HG03066 (cell line): ENCODE data around the gene MAML2.

ENCODE experiments used
- ATAC-seq: cut with Tn5 transposase; IDR thresholded peaks from one replicate; pipeline ENCODE4 v1.9.1; 2021; ENCODE audit warnings: low read depth; ENCODE audit not compliant: unreplicated experiment

The MAML2 gene

DNA sequence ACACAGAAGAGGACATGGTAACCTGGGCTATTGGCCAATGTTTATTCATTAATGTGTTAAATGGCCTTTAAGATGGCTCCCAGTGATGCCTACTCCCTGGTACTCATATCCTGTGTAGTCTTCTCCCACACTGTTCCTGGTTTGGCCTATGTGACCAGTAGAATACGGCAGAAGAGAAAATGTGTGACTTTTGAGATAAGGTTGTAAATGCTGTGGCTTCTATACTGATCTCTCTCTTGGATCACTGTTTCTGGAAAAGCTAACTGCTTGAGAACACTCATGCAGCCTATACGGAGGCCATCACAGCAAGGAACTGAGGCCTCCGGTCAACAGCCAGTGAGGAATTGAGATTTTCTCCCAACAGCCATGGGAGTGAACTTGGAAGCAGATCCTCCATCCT is 24.1 kb downstream of the MAML2 start:
- no peak for ATAC-seq

GRCh38 chr11:96318399-96318798 is 24.6 kb downstream of the MAML2 start:
- ATAC-seq = no peak

DNA sequence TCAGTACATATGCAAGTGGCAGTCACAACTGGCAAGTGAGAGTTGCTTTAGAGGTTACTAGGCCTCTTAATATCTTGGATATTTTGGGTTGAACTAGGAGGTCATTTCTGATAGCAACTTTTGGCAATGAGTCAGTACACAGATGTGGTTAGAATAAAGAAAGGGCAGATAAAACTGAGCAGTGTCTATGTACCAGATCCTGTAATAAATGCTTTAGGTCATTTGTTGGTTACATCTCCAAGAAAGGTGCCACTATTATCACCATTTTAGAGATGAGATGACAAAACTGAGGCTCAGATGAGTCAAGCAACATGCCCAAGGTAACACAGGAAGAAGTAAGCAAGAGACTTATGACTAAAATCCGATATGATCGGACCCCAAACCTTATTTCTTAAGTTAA is 25.0 kb downstream of the MAML2 start:
- ATAC-seq = no peak

DNA sequence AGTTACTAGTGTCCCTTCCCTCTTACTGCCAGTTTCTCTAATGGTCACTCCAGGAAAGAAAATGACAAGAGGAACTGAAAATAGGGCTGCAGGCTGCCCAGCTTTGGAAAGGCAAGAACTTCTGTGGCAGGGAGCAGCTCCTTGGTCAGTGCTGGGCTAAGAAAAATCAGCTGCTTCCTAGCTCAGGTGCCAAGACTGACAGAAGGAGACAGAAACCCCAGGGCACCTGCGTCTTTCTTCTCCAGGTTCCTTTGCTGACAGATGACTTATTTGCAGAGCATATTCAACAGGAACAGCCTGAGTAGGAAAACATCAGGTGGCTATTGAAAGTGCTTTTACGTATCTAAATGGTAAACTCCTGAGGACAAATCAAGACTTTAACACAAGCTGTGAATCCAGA is 25.4 kb downstream of the MAML2 start:
- no peak for ATAC-seq

DNA sequence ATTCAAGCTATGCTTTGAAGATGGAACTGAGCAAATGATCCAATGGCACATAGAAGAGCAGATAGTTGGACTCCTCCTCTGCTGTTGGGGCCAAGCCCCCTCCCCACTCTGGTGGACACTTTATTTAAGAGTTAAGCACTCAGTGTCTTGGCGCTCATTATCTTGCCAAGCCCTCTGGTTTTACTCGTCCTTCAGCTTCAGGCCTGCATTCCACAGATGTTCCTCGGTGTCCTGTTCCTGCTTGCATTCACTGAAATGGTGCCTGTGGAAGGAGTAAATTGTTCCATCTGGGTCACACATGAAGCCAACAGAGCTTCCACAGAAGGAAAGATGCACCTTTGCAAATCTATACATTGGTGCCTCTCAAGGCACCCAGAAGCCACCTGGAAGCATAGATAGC is 26.1 kb downstream of the MAML2 start:
- no peak for ATAC-seq

DNA sequence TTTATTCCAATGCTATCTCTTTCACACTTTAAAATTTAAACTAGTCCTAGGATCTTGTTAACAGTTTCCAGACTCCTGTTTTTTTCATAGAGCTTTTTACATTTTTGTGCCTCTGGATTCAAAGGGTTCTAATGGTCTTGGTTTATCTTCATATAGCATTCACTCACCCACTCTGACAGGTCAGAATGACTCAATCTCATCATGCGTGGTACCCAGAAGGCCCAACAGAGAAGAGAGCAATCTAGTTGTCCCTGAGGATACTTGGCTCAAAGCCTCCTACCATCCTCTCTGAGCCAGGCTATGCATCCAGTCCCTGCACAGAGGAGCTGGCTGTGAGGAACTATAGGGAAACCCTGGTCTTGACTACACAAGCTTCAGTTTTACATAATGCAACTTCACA is 27.5 kb downstream of the MAML2 start:
- no peak for ATAC-seq

- no peak for ATAC-seq
Observed at GRCh38 chr11:96314326-96315020, 28.5 kb downstream of the MAML2 start.

DNA sequence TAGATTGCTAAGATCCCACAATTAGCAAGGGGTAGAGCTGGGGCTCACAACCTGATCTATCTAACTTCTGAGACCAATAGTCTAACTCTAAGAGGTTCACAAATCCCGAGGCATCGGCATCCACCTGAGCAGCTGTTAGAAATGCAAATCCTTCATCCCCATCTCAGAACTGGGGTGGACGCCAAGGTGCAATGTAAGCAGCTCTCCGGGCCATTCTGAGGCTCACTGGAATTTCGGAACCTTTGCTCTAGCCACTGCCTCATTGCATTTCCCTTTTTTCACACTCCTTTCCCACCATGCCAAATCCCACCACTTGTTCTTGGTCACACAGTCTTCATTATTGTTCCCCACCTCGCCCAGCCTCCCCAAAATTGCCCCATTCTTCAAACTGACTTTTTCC is 29.8 kb downstream of the MAML2 start:
- ATAC-seq = no peak

- ATAC-seq = no peak
Observed at GRCh38 chr11:96311120-96311568, 31.9 kb downstream of the MAML2 start.

DNA sequence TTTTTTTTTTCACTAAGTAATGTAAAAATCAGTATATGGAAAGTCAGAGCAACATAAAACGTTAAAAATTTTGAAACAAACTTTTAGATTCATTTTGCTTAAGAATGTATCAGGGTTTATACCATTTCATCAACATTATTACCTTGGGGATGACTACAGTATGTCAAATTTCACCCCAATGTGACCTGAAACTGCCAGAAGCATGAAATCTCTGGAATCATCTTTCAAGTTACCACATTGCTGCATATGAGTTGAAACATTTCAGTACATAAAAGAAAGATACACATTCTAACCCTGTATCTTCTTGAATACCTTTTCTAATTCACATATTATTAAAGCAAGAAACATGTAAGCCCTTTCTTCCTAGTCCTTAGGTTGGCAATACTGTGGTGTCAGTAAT is 32.8 kb downstream of the MAML2 start:
- no peak for ATAC-seq

- ATAC-seq = no peak
Observed at GRCh38 chr11:96309643-96310017, 33.4 kb downstream of the MAML2 start.

- ATAC-seq = no peak
Observed at GRCh38 chr11:96309016-96309642, 33.9 kb downstream of the MAML2 start.

GRCh38 chr11:96307776-96308140 is 35.2 kb downstream of the MAML2 start:
- no peak for ATAC-seq

GRCh38 chr11:96306933-96307775 is 35.8 kb downstream of the MAML2 start:
- ATAC-seq = no peak

DNA sequence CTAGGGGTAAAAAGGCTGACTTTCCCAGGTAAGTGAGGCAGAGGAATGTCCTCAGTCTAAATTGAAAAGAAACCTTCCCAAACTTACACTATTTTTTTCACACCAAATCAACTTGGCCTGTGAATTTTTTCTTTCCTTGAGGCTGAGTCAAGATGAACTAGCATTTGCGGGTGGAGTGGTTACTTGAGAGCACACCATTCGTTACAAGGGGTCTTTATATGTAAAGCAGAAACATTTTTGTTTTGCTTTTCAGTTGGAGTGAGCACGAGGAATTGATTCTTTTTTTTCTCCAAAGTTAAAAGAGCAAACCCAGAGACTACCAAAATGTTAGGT is 36.4 kb downstream of the MAML2 start:
- no peak for ATAC-seq

DNA sequence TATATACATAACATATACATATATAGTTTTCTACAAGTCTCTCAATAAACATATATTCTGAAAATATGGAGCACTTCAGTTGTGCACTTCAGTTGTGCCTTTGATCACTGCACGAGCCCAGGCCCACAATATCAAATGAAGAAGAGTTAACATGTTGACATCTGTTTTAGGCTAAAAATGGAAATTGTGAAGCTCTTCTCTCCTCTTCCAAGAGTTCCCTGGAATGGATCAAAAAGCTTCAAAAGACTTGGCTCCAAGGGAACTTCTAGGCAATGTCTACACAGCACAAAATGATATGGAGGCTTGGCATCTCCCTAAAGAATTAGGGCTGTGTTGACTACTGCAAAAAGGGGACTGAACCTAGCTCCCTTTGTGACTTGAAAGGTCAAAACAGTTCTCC is 36.9 kb downstream of the MAML2 start:
- ATAC-seq = no peak

GRCh38 chr11:96303980-96304379 is 39.0 kb downstream of the MAML2 start:
- no peak for ATAC-seq

GRCh38 chr11:96303064-96303463 is 39.9 kb downstream of the MAML2 start:
- ATAC-seq = no peak

DNA sequence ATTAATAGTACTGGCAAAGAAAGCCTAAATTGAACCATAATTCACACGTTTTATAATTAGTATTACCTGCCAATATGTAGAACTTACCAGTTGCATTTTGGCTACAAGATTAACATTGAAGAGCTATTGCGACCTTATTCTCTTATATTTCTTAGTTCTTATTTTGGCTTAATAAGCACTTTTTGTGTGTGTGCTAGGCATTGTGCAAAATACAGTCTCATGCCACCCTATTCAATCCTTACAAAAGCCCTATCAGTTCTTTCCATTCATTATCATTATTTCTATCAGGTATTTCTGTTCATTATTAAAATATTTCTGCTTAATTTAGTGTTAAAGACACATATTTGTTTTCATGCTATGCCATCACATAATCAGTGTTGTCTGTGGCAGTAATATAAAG is 41.2 kb downstream of the MAML2 start:
- no peak for ATAC-seq

DNA sequence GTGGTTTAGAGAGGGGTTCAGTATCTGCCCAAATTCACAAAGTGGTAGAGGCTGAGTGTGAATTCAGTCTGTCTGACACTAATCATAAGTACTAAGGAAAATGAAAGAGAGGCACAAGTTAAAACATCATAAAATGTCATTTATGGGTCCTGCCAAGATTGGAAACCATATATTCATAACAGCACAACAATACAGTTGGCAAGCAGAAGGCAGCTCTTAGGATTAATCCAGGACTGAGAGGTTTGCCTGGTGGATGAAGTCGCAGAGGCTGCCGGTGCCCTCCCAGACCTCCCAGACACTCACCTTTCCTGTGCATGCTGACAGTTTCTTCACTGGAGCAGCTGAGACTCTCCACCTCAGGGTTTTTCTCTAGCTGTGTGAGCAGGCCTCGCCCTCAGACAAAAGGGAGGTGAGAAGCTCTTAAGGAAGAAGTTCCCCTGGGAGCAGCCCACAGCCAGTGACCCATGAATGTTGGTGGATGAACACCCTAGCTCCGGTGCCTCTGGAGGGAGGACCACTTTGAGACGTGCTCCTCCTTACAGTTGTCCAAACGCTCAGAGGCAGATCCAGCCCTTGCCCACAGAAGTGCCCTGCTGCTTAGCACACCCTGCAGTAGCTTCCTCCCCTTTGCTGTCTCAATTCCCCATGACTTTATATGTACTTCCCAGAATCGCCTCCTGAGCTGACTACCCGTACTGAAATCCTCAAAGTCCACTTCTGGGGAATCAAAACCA is 43.7 kb downstream of the MAML2 start:
- ATAC-seq = no peak

DNA sequence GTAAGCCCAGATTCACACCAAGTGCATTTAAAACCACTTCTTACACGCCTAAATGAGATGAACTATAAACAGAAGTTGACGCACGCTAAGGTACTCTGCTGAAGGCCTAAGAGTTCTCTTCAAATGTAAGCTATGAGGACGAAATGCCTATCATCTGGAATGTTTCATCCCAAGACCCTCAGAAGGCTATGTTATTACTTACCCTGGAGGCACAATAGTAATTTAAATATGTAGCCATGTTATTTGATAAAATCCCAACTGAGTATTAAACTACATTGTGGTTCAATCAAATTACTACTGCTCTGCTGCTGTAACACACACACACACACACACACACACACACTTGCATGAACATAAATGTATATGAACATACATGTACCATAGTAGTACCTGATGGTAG is 47.6 kb downstream of the MAML2 start:
- ATAC-seq = no peak
